ENCODE data around the gene POLR1A.

GRCh38 chr2:86105969-86106945, 571 bp upstream of the POLR1A start, which contains the start of gene PTCD3:
- TF ChIP-seq RARB (CRISPR knock-in tag; IDR thresholded peaks at IDR 0.05), result no peak
- no peak for TF ChIP-seq ZNF70 (CRISPR knock-in tag; IDR thresholded peaks at IDR 0.05)
- no peak for TF ChIP-seq CSDC2 (CRISPR knock-in tag; IDR thresholded peaks at IDR 0.05)
- no peak for TF ChIP-seq ISL1 (CRISPR knock-in tag; IDR thresholded peaks at IDR 0.05)
- TF ChIP-seq TSHZ2 (CRISPR knock-in tag; IDR thresholded peaks at IDR 0.05), result no peak
- no peak for TF ChIP-seq PATZ1 (CRISPR knock-in tag; IDR thresholded peaks at IDR 0.05; ENCODE audit: borderline replicate concordance)
- TF ChIP-seq ZFP30 (CRISPR knock-in tag; IDR thresholded peaks at IDR 0.05), result no peak

Data from SK-N-SH treated with all-trans-retinoic acid at 6 μM for 48 hours (cell line).